H1 (cell line): ENCODE results near the gene ABHD8. TPM values are rescaled to one million over a fixed set of nuclear protein-coding genes. Genes with fewer than 3 reads are reported as not detected.
A peak's percentile ranks its signal among the peaks of the same experiment; 100 is the strongest.

Experiments
- CTCF ChIA-PET: fragments of 300-600 bp; sonication (Branson Sonifier 250); formaldehyde crosslinking; loops from one replicate; lab custom pipeline; 2021; ENCODE audit not compliant: partially characterized antibody; lab: Charles Lee
- POLR2A ChIA-PET: fragments of 300-600 bp; sonication (Branson Sonifier 250); formaldehyde crosslinking; loops from one replicate; lab custom pipeline; 2021; ENCODE audit warnings: inconsistent platforms; ENCODE audit not compliant: partially characterized antibody; lab: Charles Lee
- DNase-seq, 2 experiments: peaks; one replicate each; pipeline versions ENCODE4 v3.0.0 to v3.0.0-alpha.2; 2010 to 2022; ENCODE audit warnings: low spot score in 2 of 2, low read depth in 1 of 2, mixed read lengths in 1 of 2
- FAIRE-seq: peaks from 2 replicates; lab custom pipeline; 2011; peaks lifted over from hg19 to GRCh38; lab: Jason Lieb, UNC
- H2AFZ ChIP-seq: 2 replicates; pipeline ENCODE4 v1.8.1; 2012; ENCODE audit warnings: low read length, inconsistent platforms
- H2AK5ac ChIP-seq: 2 replicates; pipeline ENCODE4 v1.6.1; 2013; ENCODE audit warnings: low read depth, low read length
- H2BK120ac ChIP-seq: replicated peaks from 2 replicates; pipeline ENCODE3; 2013; ENCODE audit warnings: low read depth, low read length, inconsistent platforms
- H2BK12ac ChIP-seq: 2 replicates; pipeline ENCODE4 v1.6.1; 2013; ENCODE audit warnings: low read depth, low read length
- H2BK15ac ChIP-seq: 2 replicates; pipeline ENCODE4 v1.6.1; 2013; ENCODE audit warnings: low read length
- H2BK20ac ChIP-seq: 2 replicates; pipeline ENCODE4 v1.6.1; 2013; ENCODE audit warnings: low read length
- H2BK5ac ChIP-seq: 2 replicates; pipeline ENCODE4 v1.6.1; 2013; ENCODE audit warnings: low read depth, low read length
- H3K14ac ChIP-seq: 2 replicates; pipeline ENCODE4 v1.6.1; 2013; ENCODE audit warnings: inconsistent platforms; ENCODE audit not compliant: insufficient read length
- H3K18ac ChIP-seq: 2 replicates; pipeline ENCODE4 v1.6.1; 2013; ENCODE audit warnings: low read length; ENCODE audit errors: extremely low read depth
- H3K23ac ChIP-seq: 2 replicates; pipeline ENCODE4 v1.6.1; 2013; ENCODE audit warnings: inconsistent platforms; ENCODE audit not compliant: insufficient read length
- H3K23me2 ChIP-seq: 2 replicates; pipeline ENCODE4 v1.6.1; 2013; ENCODE audit warnings: low read depth, low read length
- H3K27ac ChIP-seq: 2 replicates; pipeline ENCODE4 v1.6.1; 2011; ENCODE audit warnings: low read depth, low read length, inconsistent platforms
- H3K27me3 ChIP-seq, 4 experiments: replicated peaks in 1 of 4; 1 replicate in 1 of 4; 2 replicates in 3 of 4; pipeline versions ENCODE4 v1.6.1 to v1.8.1; 2011 to 2013; ENCODE audit warnings: low read length in 3 of 4, mild to moderate bottlenecking in 3 of 4, inconsistent platforms in 2 of 4, mixed read lengths in 2 of 4, moderate library complexity in 1 of 4; ENCODE audit not compliant: control insufficient read depth in 3 of 4, insufficient read depth in 3 of 4; ENCODE audit errors: extremely low read depth in 1 of 4
- H3K36me3 ChIP-seq, 4 experiments: 2 replicates each; pipeline versions ENCODE4 v1.6.1 to v1.8.1; 2011 to 2013; ENCODE audit warnings: mild to moderate bottlenecking in 4 of 4, low read length in 3 of 4, moderate library complexity in 2 of 4, control low read depth in 1 of 4, inconsistent platforms in 1 of 4; ENCODE audit not compliant: insufficient read depth in 4 of 4, control insufficient read depth in 2 of 4
- H3K4ac ChIP-seq: replicated peaks from 2 replicates; pipeline ENCODE3; 2013; ENCODE audit warnings: low read length, low read depth, mixed read lengths, inconsistent platforms; ENCODE audit not compliant: insufficient read length
- H3K4me1 ChIP-seq, 4 experiments: replicated peaks in 1 of 4; 1 replicate in 1 of 4; 2 replicates in 3 of 4; pipeline versions ENCODE4 v1.6.1 to v1.8.1; 2011 to 2013; ENCODE audit warnings: low read length in 3 of 4, inconsistent platforms in 2 of 4, mixed read lengths in 1 of 4; ENCODE audit not compliant: insufficient read depth in 4 of 4, control insufficient read depth in 3 of 4
- H3K4me2 ChIP-seq, 2 experiments: 2 replicates each; pipeline versions ENCODE4 v1.6.1 to v1.8.1; 2011 to 2013; ENCODE audit warnings: low read depth in 2 of 2, low read length in 2 of 2, control low read depth in 1 of 2, inconsistent platforms in 1 of 2, mild to moderate bottlenecking in 1 of 2; ENCODE audit not compliant: insufficient read depth in 1 of 2
- H3K4me3 ChIP-seq, 4 experiments: fragments of 200-600, 300-600 bp in 1 of 4; sonication (generic), shearing (Covaris generic), sonication (Bioruptor Twin) in 1 of 4; 2 replicates each; pipeline versions ENCODE4 v1.5.1 to v1.8.1; 2011 to 2016; ENCODE audit warnings: low read length in 4 of 4, low read depth in 3 of 4, control low read depth in 2 of 4, inconsistent platforms in 2 of 4, mild to moderate bottlenecking in 2 of 4, mixed read lengths in 1 of 4, moderate library complexity in 1 of 4; ENCODE audit not compliant: insufficient read depth in 2 of 4; ENCODE audit errors: extremely low read depth in 1 of 4
- H3K56ac ChIP-seq: replicated peaks from 2 replicates; pipeline ENCODE3; 2013; ENCODE audit warnings: low read depth, mild to moderate bottlenecking, mixed read lengths, low read length, inconsistent platforms; ENCODE audit not compliant: insufficient read length
- H3K79me1 ChIP-seq: 2 replicates; pipeline ENCODE4 v1.6.1; 2013; ENCODE audit warnings: low read depth, low read length, control low read depth
- H3K79me2 ChIP-seq, 2 experiments: 2 replicates each; pipeline versions ENCODE4 v1.6.1 to v1.8.1; 2012 to 2013; ENCODE audit warnings: low read length in 2 of 2, mild to moderate bottlenecking in 2 of 2, inconsistent platforms in 1 of 2; ENCODE audit not compliant: insufficient read depth in 2 of 2, control insufficient read depth in 1 of 2
- H3K9ac ChIP-seq, 4 experiments: replicated peaks in 1 of 4; 1 replicate in 1 of 4; 2 replicates in 3 of 4; pipeline versions ENCODE4 v1.6.1 to v1.8.1; 2011 to 2013; ENCODE audit warnings: low read depth in 3 of 4, low read length in 3 of 4, control low read depth in 2 of 4, mild to moderate bottlenecking in 2 of 4, moderate library complexity in 2 of 4, inconsistent platforms in 1 of 4; ENCODE audit errors: extremely low read depth in 1 of 4
- H3K9me3 ChIP-seq, 2 experiments: 2 replicates each; pipeline versions ENCODE4 v1.6.1 to v1.8.1; 2012 to 2013; ENCODE audit warnings: mild to moderate bottlenecking in 2 of 2, moderate library complexity in 2 of 2, control low read depth in 1 of 2, inconsistent platforms in 1 of 2, low read depth in 1 of 2, low read length in 1 of 2, mixed read lengths in 1 of 2; ENCODE audit not compliant: insufficient read depth in 2 of 2
- H4K20me1 ChIP-seq, 2 experiments: replicated peaks in 1 of 2; 2 replicates each; pipeline versions ENCODE3 to v1.8.1; 2011 to 2013; ENCODE audit warnings: inconsistent platforms in 2 of 2, low read length in 2 of 2, mild to moderate bottlenecking in 1 of 2; ENCODE audit not compliant: insufficient read depth in 2 of 2, control insufficient read depth in 1 of 2
- H4K5ac ChIP-seq: 2 replicates; pipeline ENCODE4 v1.6.1; 2013; ENCODE audit warnings: low read length, low read depth, mixed read lengths, inconsistent platforms; ENCODE audit not compliant: insufficient read length
- H4K8ac ChIP-seq: 2 replicates; pipeline ENCODE4 v1.8.0; 2013; ENCODE audit warnings: mild to moderate bottlenecking, moderate library complexity, low read length, inconsistent platforms; ENCODE audit not compliant: insufficient read depth; ENCODE audit errors: extremely low read depth
- H4K91ac ChIP-seq: replicated peaks from 2 replicates; pipeline ENCODE3; 2013; ENCODE audit warnings: low read length, mixed read lengths, inconsistent platforms; ENCODE audit not compliant: insufficient read length
- ASH2L ChIP-seq: fragments of 200-600, 300-600 bp; sonication (generic); IDR thresholded peaks from one replicate; pipeline ENCODE4 v1.7.1; 2017; ENCODE audit warnings: low read length
- BACH1 ChIP-seq: IDR thresholded peaks from 2 replicates; pipeline ENCODE4 v1.6.1; 2012; ENCODE audit warnings: low read length, improper control_type of control experiment
- CEBPB ChIP-seq: IDR thresholded peaks from 2 replicates; pipeline ENCODE4 v1.6.1; 2012; ENCODE audit warnings: low read depth, low read length
- FOSL1 ChIP-seq: IDR thresholded peaks from 2 replicates; pipeline ENCODE4 v1.6.1; 2011; ENCODE audit warnings: mild to moderate bottlenecking, low read depth, low read length, moderate library complexity; ENCODE audit not compliant: insufficient read depth
- HDAC2 ChIP-seq, 2 experiments: fragments of 300-600 bp in 1 of 2; sonication (generic) in 1 of 2; IDR thresholded peaks; 2 replicates each; pipeline ENCODE4 v1.6.1; 2011 to 2012; ENCODE audit warnings: low read depth in 2 of 2, low read length in 2 of 2, mild to moderate bottlenecking in 2 of 2, moderate library complexity in 2 of 2, borderline replicate concordance in 1 of 2, inconsistent platforms in 1 of 2
- JUND ChIP-seq: IDR thresholded peaks from 2 replicates; pipeline ENCODE4 v1.6.1; 2011; ENCODE audit warnings: mild to moderate bottlenecking, improper control_type of control experiment, low read length
- KDM4A ChIP-seq: IDR thresholded peaks from one replicate; pipeline ENCODE4 v1.7.1; 2012; ENCODE audit warnings: low read depth, mild to moderate bottlenecking, moderate library complexity, low read length, inconsistent platforms; ENCODE audit not compliant: severe bottlenecking
- KDM5A ChIP-seq: fragments of 200-600 bp; IDR thresholded peaks from 2 replicates; pipeline ENCODE4 v1.7.1; 2012; ENCODE audit warnings: mild to moderate bottlenecking, low read length, inconsistent platforms, mixed read lengths
- MAX ChIP-seq: IDR thresholded peaks from 2 replicates; pipeline ENCODE4 v1.6.1; 2012; ENCODE audit warnings: inconsistent platforms
- POU5F1 ChIP-seq: IDR thresholded peaks from 2 replicates; pipeline ENCODE4 v1.6.1; 2011; ENCODE audit warnings: low read depth, mild to moderate bottlenecking, low read length, moderate library complexity
- SP2 ChIP-seq: IDR thresholded peaks from 2 replicates; pipeline ENCODE4 v1.6.1; 2012; ENCODE audit warnings: mild to moderate bottlenecking, low read length, inconsistent platforms
- SRF ChIP-seq: IDR thresholded peaks from 2 replicates; pipeline ENCODE4 v1.6.1; 2011; ENCODE audit warnings: mild to moderate bottlenecking, low read depth, low read length, moderate library complexity
- TAF1 ChIP-seq: IDR thresholded peaks from 2 replicates; pipeline ENCODE4 v1.6.1; 2011; ENCODE audit warnings: mild to moderate bottlenecking, low read depth, low read length
- TEAD4 ChIP-seq: IDR thresholded peaks from 2 replicates; pipeline ENCODE4 v1.6.1; 2012; ENCODE audit warnings: low read depth, low read length, inconsistent platforms, mixed read lengths
- WGBS, 2 experiments: shearing (Covaris generic) in 1 of 2; methylation state at CpG; one replicate each; pipeline versions ENCODE4 v1.1.6 to v1.1.7; 2013 to 2015; ENCODE audit warnings: low lambda C conversion rate in 2 of 2, mixed read lengths in 2 of 2, inconsistent platforms in 1 of 2, low coverage in 1 of 2, missing lambda C conversion rate in 1 of 2; ENCODE audit not compliant: insufficient replicate concordance in 2 of 2, insufficient coverage in 1 of 2, insufficient read length in 1 of 2; ENCODE audit errors: extremely low coverage in 1 of 2, missing lambda C conversion rate in 1 of 2; 5-methylcytosine and 5-hydroxymethylcytosine counted together
- polyA plus RNA-seq, 7 experiments: library from polyadenylated mRNA; depleted of rRNA in 3 of 7; stranded (reverse) in 5 of 7; unstranded in 2 of 7; fragments of >200 nt in 5 of 7; fragments of 200-250 nt in 2 of 7; gene quantifications; 1 replicate in 5 of 7; 2 replicates in 1 of 7; 4 replicates in 1 of 7; pipeline versions ENCODE4 v1.2.1 to v1.2.3, GENCODE V29; 2011 to 2013; ENCODE audit warnings: missing spikeins in 2 of 7, mixed read lengths in 2 of 7
- total RNA-seq: library from RNA; stranded (reverse); fragmentation: NEBNext Ultra II Directional; extraction: Animal tissue kit (Norgen Biotek cat#: 25700); gene quantifications from 2 replicates; pipeline ENCODE4 v1.2.1, GENCODE V29; 2021

The ABHD8 gene
- total and polyA plus RNA-seq, 2 of the 8 experiments (the other 6 are each of a cell fraction or from before 2014, with no cell fraction given) = 11.3 to 18.7 TPM

DNA sequence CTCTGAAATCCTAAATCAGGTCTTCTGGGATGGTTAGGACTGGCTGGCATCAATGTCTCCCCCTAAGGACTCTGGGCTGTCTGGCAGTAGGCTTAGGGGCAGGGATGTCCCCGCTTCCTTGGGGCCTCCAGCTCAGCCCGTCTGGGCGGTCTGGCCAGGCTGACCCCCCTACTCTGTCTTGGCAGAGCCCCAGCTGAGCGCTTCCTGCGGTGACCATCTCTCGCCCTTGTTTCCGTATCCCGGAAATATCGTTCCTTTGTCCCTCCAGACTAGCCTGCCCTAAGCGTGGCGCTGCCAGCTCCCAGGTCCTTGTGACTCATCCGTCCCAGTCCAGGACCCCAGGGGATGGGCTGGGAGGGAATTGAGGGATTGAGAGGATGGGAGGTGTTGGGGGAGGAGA lies 45.5 kb upstream of the ABHD8 start:
- ChIA-PET POLR2A (interaction anchor here (0.9 to 2.1 kb wide), 3 partner anchors 11 to 37 kb away, joined by 4 to 6 read pairs (median 4); partner anchors contain the start of genes ANO8 and GTPBP3), CTCF (interaction anchor here (0.7 to 13.5 kb wide), 10 partner anchors 9 to 147 kb away, joined by 3 to 153 read pairs (median 6); partner anchors contain the start of gene CCDC194)
- Histone ChIP-seq H2BK12ac (no peak overlapping the region), H2AK5ac (no peak overlapping the region), H3K4me2 (peak overlapping the region in 1 of 2 experiments; percentile 10; a peak in 3 of 4 replicates), H2BK120ac (peak overlapping the region; percentile 28), H3K79me2 (no peaks in the 10 kb centered on the region), H3K23me2 (no peaks in the 10 kb centered on the region), H2BK20ac (no peak overlapping the region), H3K79me1 (no peaks in the 10 kb centered on the region), H4K5ac (peak overlapping the region; percentile 57), H3K4me3 (peak overlapping the region in 1 of 4 experiments; percentile 18; a peak in 1 of 8 replicates), H3K36me3 (no peaks in the 10 kb centered on the region), H3K9me3 (no peaks in the 10 kb centered on the region), H2BK15ac (no peak overlapping the region), H3K4ac (no peak overlapping the region), H4K91ac (peak overlapping the region; percentile 83), H3K18ac (no peak overlapping the region), H3K4me1 (peaks cover 0 to 4% (median 3%) of the 10 kb centered on the region in 4 experiments; a peak in 3 of 7 replicates), H4K20me1 (no peaks in the 10 kb centered on the region), H2AFZ (no peak overlapping the region), H2BK5ac (no peak overlapping the region; the same call in 1 of the 2 replicates), H3K23ac (no peak overlapping the region), H3K14ac (no peak overlapping the region), H3K27ac (no peak overlapping the region), H3K9ac (no peak overlapping the region; a peak in 1 of 7 replicates), H3K56ac (no peak overlapping the region), H4K8ac (peak overlapping the region; percentile 92), H3K27me3 (no peaks in the 10 kb centered on the region)
- peak; percentile 64 to 75 for DNase-seq
- WGBS, 2 experiments = 14% methylated on average over 12 of the region's 12 CpGs; no CpG with 5 or more reads in 1 of the 2 experiments
- FAIRE-seq = no peak
- peak in 1 of 2 experiments; percentile 25; a peak in 1 of 4 replicates for TF ChIP-seq HDAC2 (IDR thresholded peaks at IDR 0.05; ENCODE audit: borderline replicate concordance in 1 of 2, low read depth in 2 of 2, low read length in 2 of 2)
- no peak for TF ChIP-seq POU5F1
- no peak for TF ChIP-seq SRF
- TF ChIP-seq KDM4A = no peak
- no peak for TF ChIP-seq BACH1
- TF ChIP-seq TAF1 = peak; percentile 27; the same call in 1 of the 2 replicates
- TF ChIP-seq TEAD4 = no peak
- TF ChIP-seq CEBPB = no peak
- no peak for TF ChIP-seq ASH2L
- peak; percentile 33; the same call in 1 of the 2 replicates for TF ChIP-seq JUND
- TF ChIP-seq KDM5A = no peak
- TF ChIP-seq SP2 = no peak
- no peak for TF ChIP-seq FOSL1
- no peak for TF ChIP-seq MAX
